HG02678 (cell line): Measurements from ENCODE around the gene CEBPA.

Source experiments
- ATAC-seq: cut with Tn5 transposase; IDR thresholded peaks from one replicate; pipeline ENCODE4 v1.9.1; 2021; ENCODE audit warnings: mild to moderate bottlenecking, moderate library complexity; ENCODE audit not compliant: unreplicated experiment

CEBPA gene

DNA sequence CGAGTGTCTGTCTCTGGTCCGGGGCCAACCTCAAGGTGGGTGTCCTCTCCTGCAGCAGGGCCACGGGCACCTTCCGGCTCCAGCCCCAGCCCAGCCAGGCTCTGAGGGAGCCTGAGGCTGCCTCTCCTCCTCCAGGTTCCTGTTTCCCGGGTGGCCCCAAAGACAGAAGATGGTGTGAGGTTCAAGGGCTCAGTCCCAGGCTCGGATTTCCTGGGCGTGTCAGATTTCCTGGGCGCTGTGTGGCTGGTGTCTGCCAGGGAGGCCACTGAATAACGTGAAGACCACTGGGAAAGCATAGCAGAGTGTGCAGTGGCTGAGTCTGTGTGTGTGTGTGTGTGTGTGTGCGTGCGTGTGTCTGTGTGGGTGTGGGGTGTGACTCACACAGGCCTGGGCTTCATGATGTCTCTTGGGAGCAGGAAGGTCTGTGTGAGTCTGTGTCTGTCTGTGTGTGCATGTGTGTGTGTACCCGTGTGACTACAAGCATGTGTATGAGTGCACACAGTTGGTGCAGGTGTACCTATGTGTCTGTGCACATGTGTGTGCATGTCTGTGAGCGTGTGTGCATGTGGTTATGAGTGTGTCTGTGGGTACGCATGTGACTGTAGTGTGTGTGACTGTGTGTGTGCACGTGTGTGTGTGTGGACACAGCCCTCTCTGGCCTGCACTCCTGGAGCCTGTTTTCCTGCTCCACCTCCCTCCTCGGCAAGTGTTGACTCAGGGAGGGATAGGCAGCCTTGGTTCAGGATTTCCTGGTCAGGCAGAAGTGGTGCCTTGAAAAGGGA is 28.3 kb downstream of the CEBPA start:
- ATAC-seq: no peak

DNA sequence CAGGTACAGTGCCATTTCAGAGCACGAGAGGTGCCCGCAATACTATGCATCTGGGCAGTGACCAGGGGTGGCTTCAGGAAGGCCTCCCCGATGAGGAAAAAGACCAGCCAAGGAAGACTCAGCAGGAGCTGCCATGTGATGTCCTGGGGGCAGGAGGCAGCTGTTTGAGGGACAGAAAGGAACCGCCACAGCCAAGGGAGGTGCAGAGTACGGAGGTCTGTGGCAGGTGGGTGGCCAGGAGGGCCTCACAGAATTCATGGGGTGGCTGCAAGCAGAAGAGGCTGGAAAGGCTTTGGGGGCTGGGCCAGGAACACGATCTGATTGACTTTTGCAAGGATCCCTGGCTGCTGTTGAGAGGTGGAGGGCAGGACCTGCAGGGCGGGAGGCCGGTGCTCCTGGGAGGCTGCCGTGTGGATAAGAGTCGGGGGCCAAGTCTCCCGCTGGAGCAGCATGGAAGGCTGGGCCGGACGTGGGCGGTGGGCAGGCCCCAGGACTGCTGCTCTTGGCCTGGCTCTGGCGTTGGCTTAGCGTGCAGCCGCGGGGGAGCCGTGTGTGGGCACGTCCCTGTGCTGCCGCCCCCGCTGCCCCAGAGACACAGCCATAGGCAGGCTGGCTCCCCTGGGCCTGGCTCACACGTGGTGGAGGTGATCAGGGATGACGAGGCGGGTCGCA is 29.1 kb downstream of the CEBPA start:
- ATAC-seq: no peak

DNA sequence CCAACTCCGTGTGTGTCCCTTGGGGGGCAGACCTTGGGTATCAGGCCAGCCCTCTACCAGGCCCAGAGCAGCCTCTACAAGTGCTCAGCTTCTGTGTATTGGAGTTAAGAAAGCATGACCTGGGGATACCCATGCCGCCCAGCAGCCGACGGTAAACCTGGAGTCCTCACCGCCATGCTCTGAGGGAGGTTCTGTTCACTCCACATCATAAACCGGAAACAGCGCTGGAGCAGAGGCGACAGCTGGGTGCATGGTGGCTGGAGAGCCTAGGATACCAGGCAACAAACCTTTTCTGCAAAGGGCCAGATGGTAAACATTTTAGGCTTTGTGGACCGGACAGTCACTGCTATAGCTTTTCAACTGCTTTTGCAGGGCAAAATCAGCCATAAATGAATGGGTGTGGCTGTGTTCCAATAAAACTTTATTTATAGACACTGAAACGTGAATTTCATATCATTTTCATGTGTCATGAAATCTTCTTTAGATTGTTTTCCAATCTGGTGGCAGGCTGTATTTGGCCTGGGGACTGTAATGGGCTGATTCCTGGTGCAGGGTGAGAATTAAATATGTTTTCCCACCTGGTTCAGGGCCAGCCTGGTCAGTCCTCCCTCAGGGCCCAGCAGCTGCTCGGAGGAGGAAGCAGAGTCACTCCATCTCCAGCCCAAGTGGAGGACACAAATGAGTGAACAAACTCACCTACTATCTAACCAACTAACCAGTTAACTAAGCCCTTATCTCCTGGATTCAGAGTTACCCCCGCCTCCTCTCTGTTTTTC is 30.9 kb downstream of the CEBPA start:
- ATAC-seq: no peak

- no peak for ATAC-seq
Observed at GRCh38 chr19:33270769-33271168, 31.6 kb downstream of the CEBPA start.

DNA sequence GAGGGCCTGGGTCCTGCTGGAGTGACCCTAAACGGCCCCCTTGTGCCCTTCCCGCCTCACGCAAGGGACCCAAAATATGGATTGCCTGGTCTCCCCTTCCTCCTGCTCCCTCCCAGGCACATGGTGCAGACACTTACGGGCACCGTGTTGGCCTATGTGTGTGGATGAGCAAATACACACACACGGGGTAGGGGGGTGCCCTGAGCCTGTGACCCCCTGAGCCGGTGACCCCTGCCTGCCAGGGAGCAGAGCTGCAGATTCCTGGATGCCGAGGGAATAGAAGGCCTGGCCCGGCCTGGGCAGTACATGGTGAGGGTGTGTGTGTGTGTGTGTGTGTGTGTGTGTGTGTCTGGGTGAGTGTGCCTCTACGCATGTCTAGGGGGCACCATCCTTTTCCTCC is 33.3 kb downstream of the CEBPA start:
- ATAC-seq: no peak

DNA sequence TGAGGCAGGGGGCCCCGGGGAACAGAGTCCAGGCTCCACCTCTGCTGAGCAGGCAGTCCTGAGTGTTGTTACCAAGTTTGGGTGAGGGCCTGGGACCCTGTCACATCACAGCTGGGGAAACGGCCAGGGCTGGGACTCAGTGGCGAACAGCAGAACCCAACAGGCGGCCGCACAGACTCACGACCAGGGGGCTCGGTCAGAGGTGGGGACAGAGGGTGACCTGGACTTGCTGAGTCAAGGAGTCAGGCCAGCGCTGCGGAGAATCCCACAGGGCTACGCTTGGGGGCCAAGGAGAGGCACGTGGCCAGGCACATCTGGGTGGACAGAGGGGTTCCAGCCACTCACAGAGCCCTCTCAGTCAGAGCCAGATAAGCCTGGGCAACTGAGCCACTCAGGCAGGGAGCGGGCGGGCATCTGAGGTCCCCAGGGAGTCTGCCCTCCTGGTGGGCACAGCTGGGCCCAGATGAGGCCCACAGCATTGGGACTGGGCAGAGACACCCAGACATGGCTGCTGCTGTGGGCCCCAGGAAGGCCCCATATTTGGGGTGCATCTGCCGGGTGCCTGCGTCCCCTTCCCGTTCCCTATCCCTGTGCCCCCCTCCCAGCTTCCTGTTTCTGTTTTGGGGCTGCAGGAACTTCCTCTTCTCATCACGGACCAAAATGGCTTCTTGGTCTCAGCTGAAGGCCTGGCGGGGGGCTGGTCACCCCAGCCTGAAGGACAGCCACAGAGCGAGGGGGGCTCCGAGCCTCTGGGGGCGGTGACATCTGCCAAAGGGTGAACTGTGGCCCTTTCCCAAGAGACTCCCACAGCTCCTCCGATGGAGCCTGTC is 34.0 kb downstream of the CEBPA start:
- no peak for ATAC-seq

GRCh38 chr19:33267706-33268105 is 34.6 kb downstream of the CEBPA start:
- no peak for ATAC-seq

DNA sequence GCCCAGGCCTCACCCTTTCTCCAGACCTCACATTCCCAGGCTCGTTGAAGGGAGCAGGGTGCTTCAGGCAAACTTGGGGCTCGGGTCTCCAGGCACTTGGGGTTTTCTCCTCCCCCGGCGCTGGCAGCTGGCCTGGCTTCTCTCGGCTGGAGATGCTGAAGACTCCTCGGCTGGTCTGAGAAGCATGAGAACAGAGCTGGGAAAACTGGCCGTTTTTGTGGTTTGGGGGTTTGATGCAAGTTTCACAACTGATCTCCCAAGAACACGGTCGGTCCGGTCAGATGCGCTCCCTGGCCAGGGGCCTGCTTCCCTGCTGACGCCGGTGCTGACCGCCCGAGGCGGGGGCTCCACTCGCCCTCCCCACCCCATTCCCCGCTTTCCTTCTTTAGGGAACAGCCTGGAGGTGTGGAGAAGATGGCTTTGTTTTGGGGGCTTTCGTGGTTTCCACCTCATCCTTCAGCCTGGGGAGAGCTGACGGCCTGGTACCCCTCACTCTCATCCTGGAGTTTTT is 35.3 kb downstream of the CEBPA start:
- no peak for ATAC-seq

DNA sequence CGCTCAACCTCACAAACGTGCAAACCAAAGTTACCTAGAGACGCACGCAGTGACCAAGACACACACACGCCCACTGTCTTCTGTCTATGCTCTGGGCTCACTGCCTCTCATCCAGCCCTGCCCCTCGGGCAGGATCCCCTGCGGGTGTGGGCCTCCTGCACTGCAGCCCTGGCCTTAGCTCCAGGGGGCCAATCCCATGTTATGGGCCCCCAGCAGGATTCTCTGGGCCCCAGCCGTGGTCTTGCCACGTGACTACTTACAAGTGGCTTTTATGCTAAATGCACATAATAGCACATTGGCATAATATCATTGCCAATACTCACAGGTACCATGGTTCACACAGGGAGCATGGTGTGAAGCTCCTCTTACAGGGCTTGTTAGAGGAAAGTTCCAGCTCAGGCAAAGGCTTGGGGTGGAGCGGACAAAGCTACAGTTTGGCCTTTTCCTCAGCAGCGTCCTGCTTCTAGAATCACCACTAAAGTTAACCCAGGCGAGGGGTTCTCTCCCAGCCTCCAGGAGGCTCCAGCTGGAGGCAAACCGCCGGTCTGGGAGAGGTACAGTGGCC is 37.4 kb downstream of the CEBPA start:
- no peak for ATAC-seq

- no peak for ATAC-seq
Observed at GRCh38 chr19:33263325-33264023, 38.9 kb downstream of the CEBPA start.

GRCh38 chr19:33261511-33262189 is 40.7 kb downstream of the CEBPA start:
- ATAC-seq: no peak

DNA sequence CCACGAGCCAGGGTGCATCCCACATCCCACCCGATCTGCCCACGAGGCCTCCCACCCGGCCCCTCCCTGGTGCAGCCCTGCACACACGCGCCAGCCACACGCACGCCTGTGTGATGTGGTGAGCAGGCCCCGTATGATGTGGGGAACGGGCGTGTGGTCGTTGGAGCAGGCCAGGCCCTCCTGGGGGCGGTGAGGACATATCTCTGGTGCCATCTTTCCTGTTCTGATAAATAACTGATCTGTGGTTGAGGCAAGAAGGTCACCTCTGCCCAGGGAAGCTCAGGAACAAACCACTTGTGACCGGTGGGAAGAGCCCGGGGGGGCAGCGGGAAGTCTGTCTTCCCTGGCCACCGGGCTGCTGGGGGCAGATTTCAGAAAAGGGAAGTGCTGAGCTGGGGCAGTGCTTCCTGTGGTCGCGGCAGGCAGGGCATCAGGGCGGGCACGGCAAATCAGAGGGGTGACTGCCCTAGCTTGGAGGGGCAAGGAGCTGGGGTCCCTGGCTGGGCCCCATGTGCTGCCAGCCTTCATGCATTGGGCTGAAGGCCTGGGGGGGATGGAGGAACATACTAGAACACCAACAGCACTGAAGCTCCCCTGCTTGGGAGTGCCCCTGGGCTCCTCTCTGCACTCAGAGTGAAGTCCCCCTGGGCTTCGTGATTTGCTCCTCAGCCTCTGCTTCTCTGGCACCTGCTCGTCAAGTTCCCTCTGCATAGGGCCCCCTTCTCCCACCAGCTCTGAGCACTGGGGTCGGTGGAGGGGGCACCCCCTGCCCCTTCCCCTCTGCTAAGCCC is 41.5 kb downstream of the CEBPA start:
- ATAC-seq: no peak

DNA sequence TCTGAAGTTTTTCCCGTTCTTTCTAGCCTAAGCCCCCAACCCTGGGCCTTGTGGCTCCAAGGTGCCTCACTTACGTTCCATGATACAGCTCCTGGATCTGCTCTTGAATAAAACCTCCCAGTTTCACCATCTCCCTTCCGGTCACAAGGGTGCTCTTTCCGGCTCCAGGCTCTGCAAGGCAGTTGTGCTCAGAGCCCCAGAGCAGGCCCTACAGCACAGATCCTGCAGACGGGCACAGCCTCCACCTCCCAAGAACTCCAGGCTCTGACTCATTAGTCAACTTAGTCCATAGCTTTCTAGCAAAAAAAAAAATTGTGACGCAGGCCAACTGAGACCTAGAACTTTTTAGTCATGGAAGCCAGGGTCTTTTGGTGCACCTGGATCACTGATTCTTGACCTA is 42.8 kb downstream of the CEBPA start:
- no peak for ATAC-seq

GRCh38 chr19:33257828-33258227 is 44.5 kb downstream of the CEBPA start:
- ATAC-seq: no peak

- ATAC-seq: no peak
Observed at GRCh38 chr19:33256261-33256660, 46.1 kb downstream of the CEBPA start.

- ATAC-seq: no peak
Observed at GRCh38 chr19:33255781-33256180, 46.6 kb downstream of the CEBPA start.

- ATAC-seq: no peak
Observed at GRCh38 chr19:33254245-33254824, 48.0 kb downstream of the CEBPA start.

DNA sequence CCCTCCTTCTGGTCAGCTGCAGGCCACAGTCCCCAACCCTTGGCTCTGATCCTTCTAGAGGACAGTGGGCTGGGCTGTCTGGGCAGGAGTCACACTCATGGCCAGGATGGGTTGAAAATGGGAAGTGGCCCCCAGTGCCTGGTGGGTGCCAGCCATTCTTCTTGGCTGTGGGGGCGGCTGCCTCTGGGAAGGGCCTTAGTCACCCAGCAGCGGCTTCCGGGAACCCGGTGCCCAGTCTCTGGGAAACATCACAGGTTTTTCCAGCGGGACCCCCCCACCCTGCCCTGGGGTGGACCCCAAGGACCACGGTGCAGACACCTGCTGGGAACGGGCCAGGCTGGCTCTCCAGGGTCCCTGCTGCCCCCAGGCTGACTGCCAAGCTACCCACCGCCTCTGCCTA is 49.4 kb downstream of the CEBPA start:
- no peak for ATAC-seq
